Fibroblast of pulmonary artery (primary cell): ENCODE data around the gene CD36.
A peak's percentile ranks its signal among the peaks of the same experiment; 100 is the strongest.

Experiments
- DNase-seq: peaks from one replicate; pipeline ENCODE4 v3.0.0-alpha.2; 2010; ENCODE audit warnings: low read depth
- H3K4me3 ChIP-seq: replicated peaks from 2 replicates; pipeline ENCODE4 v1.5.1; 2011; ENCODE audit warnings: low read depth, mild to moderate bottlenecking, control low read depth, low read length, moderate library complexity
- TF ChIP-seq, protein P1 (sequence below): IDR thresholded peaks from 2 replicates; pipeline ENCODE4 v1.5.1; 2011; ENCODE audit warnings: mild to moderate bottlenecking, control low read depth, low read length, inconsistent platforms; ENCODE audit errors: missing control alignments

Gene CD36

GRCh38 chr7:80681272-80681885 lies 42.9 kb downstream of the CD36 start:
- no peak overlapping the region for H3K4me3 ChIP-seq
- peak; percentile 56 for DNase-seq
- TF ChIP-seq, protein P1, sequence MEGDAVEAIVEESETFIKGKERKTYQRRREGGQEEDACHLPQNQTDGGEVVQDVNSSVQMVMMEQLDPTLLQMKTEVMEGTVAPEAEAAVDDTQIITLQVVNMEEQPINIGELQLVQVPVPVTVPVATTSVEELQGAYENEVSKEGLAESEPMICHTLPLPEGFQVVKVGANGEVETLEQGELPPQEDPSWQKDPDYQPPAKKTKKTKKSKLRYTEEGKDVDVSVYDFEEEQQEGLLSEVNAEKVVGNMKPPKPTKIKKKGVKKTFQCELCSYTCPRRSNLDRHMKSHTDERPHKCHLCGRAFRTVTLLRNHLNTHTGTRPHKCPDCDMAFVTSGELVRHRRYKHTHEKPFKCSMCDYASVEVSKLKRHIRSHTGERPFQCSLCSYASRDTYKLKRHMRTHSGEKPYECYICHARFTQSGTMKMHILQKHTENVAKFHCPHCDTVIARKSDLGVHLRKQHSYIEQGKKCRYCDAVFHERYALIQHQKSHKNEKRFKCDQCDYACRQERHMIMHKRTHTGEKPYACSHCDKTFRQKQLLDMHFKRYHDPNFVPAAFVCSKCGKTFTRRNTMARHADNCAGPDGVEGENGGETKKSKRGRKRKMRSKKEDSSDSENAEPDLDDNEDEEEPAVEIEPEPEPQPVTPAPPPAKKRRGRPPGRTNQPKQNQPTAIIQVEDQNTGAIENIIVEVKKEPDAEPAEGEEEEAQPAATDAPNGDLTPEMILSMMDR, result peak; percentile 62

GRCh38 chr7:80682744-80683143 lies 44.3 kb downstream of the CD36 start:
- DNase-seq, result no peak
- no peak overlapping the region for H3K4me3 ChIP-seq
- TF ChIP-seq, protein P1, result no peak

- peak; percentile 52 for DNase-seq
- H3K4me3 ChIP-seq, result no peak overlapping the region
- TF ChIP-seq, protein P1, result no peak
Observed at GRCh38 chr7:80686576-80686975, 48.1 kb downstream of the CD36 start.

- peak; percentile 79 for DNase-seq
- TF ChIP-seq, protein P1, result peak; percentile 49
- no peak overlapping the region for H3K4me3 ChIP-seq
Observed at GRCh38 chr7:80699045-80699638, 60.7 kb downstream of the CD36 start.

GRCh38 chr7:80699721-80700256 lies 61.3 kb downstream of the CD36 start:
- H3K4me3 ChIP-seq, result no peak overlapping the region
- TF ChIP-seq, protein P1, result no peak
- DNase-seq, result peak; percentile 16

DNA sequence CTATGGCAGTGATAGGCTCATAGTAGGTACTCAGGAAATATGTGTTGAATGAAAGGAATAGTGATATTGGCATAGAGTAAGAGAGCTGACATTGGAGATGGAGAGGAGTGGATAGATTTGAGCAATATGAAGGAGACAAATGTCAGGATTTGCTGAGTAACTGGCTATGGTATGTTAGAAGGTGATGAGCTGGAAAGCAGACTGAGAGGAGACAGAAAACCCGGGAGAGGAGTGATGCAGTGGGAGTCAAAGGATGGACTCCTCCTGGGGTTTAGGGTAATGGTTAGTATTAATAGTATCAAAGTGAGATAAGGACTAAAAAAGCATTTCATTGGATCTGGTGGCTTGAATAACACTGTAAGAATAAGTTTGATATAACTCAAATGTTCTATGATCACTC lies 64.8 kb downstream of the CD36 start:
- no peak overlapping the region for H3K4me3 ChIP-seq
- DNase-seq, result no peak
- TF ChIP-seq, protein P1, result no peak
